ENCODE measurements around the gene ZNF644.
"Not testable (repeated sequence)": the region's sequence is repeated elsewhere in the genome, so short reads cannot be mapped to it uniquely, and the experiment has no call there.

The ZNF644 gene

DNA sequence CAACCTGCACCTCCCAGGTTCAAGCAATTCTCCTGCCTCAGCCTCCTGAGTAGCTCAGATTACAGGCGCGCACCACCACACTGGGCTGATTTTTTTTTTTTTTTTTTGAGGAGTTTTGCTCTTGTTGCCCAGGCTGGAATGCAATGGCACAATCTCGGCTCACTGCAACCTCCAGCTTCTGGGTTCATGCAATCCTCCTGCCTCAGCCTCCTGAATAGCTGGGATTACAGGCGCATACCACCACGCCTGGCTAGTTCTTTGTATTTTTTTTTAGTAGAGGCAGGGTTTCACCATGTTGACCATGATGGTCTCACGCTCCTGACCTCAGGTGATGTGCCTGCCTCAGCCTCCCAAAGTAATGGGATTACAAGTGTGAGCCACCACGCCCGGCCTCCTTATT is 93.6 kb downstream of the ZNF644 start:
- not testable (repeated sequence) for DNase-seq (ENCODE audit: low read depth in 2 of 2, low spot score in 1 of 2)

- not testable (repeated sequence) for DNase-seq (ENCODE audit: low read depth in 2 of 2, low spot score in 1 of 2)
Measured at GRCh38 chr1:90927674-90928073, 94.2 kb downstream of the ZNF644 start.

GRCh38 chr1:90926971-90927370 is 94.9 kb downstream of the ZNF644 start:
- no peak for DNase-seq (ENCODE audit: low read depth in 2 of 2, low spot score in 1 of 2)

- no peak for DNase-seq (ENCODE audit: low read depth in 2 of 2, low spot score in 1 of 2)
Measured at GRCh38 chr1:90925928-90926869, 95.6 kb downstream of the ZNF644 start.

GRCh38 chr1:90924982-90925381 is 96.9 kb downstream of the ZNF644 start:
- DNase-seq (ENCODE audit: low read depth in 2 of 2, low spot score in 1 of 2) = no peak

DNA sequence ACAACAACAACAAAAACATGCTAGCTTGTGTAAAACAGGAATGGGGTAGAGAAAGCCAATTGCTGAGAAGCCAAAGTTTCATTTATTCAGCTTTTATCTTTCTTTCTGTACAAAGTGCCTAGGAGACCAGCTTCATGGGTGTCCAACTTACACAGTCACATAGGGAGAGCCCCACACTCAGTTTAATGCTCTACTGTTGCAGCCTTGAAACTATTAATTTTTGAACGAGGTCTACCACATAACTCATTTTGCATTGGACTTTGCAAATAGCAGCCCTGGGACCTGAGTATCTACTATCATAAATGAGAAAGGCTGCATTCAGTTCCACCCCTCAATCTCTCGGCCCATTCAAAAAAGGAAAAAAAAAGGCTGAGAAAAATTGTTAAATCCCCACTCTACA is 98.8 kb downstream of the ZNF644 start:
- no peak for DNase-seq (ENCODE audit: low read depth in 2 of 2, low spot score in 1 of 2)

- DNase-seq (ENCODE audit: low read depth in 2 of 2, low spot score in 1 of 2) = no peak
Measured at GRCh38 chr1:90922202-90922601, 99.6 kb downstream of the ZNF644 start.

GRCh38 chr1:90919900-90920299 is 101.9 kb downstream of the ZNF644 start:
- no peak for DNase-seq (ENCODE audit: low read depth in 2 of 2, low spot score in 1 of 2)

DNA sequence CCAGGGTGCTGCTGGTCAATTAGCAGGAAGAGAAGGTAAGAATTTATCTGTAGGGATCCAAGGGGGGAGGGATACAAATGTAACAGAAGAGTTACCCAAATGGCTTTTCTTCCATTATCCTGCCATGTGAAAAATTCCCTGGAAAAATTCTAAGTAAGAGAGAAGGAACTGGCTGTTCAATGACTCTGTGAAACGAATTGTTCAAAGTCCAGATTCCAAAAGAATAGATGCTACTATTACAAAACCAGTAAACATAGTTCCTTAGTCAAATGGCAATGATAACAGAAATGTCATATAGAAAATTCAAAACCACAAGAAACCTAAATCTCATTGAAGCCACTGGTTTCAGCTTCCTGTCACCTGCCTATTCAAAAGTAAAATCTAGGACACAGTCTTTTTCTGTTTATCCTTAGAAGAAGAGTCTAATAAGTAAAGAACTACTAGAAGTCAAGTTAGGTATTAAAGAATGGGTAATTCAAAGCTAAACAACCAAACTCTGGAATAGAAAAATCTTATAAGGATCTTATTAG is 102.6 kb downstream of the ZNF644 start:
- DNase-seq (ENCODE audit: low read depth in 2 of 2, low spot score in 1 of 2) = no peak

DNA sequence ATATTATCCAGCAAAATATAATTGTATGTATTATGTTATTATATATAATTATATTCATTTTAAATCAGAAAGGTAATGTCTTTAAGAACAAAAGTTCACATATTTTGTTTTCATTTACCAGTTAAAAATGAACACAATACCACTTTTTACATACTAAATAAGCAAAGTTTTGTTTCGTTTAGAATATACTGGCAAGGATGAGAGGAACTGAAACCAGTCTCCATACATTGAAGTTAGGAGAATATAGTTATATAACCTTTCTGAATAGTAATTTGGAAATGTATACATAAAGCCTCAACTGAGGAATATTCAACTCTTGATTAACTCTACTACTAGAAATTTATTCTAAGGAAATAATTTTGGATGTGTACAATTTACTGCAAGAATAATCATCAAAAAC is 110.5 kb downstream of the ZNF644 start:
- no peak for DNase-seq (ENCODE audit: low read depth in 2 of 2, low spot score in 1 of 2)

- no peak for DNase-seq (ENCODE audit: low read depth in 2 of 2, low spot score in 1 of 2)
Measured at GRCh38 chr1:90902672-90903071, 119.2 kb downstream of the ZNF644 start.

GRCh38 chr1:90899263-90899662 is 122.6 kb downstream of the ZNF644 start:
- DNase-seq (ENCODE audit: low read depth in 2 of 2, low spot score in 1 of 2) = no peak

DNA sequence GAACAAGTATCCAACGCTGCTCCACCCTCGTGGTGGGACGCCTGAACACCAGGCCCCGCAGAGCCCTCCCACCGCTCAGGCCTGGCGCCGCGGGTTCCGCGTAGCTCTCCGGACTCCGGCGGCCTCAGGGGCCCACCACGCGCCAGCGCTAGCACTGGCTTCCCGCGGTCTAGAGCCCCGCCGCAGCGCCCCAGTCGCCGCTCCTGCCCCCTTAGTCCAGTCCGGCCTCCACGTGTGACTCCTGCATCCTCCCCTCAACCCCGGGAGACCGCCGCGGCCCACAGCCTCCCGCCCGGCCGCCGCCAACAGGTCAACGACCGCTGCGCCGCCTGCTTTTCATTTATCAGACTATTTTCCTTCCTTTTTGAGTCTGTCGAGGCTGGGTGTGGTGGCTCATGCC is 128.2 kb downstream of the ZNF644 start:
- DNase-seq (ENCODE audit: low read depth in 2 of 2, low spot score in 1 of 2) = not testable (repeated sequence)

DNA sequence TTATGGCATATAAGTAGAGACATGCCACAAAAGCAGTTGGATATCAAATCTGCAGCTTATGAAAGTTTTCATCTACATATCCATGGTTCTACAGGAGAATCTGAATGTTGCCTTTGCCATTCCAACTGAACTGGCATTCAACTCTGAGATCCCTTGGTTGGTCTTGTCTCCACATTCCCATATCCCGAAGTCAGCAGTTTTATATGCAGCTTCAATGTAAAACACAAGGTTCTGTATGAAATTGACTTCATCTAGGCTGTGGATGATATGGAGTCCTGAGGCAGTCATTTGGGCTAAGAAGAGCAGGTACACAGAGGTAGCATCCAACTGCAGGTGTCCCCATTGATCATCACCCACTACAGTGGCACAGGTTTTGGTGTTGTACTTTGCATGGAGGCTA is 129.0 kb downstream of the ZNF644 start:
- DNase-seq (ENCODE audit: low read depth in 2 of 2, low spot score in 1 of 2) = not testable (repeated sequence)

- not testable (repeated sequence) for DNase-seq (ENCODE audit: low read depth in 2 of 2, low spot score in 1 of 2)
Measured at GRCh38 chr1:90892196-90892595, 129.6 kb downstream of the ZNF644 start.

- DNase-seq (ENCODE audit: low read depth in 2 of 2, low spot score in 1 of 2) = not testable (repeated sequence)
Measured at GRCh38 chr1:90891756-90892155, 130.1 kb downstream of the ZNF644 start.

DNA sequence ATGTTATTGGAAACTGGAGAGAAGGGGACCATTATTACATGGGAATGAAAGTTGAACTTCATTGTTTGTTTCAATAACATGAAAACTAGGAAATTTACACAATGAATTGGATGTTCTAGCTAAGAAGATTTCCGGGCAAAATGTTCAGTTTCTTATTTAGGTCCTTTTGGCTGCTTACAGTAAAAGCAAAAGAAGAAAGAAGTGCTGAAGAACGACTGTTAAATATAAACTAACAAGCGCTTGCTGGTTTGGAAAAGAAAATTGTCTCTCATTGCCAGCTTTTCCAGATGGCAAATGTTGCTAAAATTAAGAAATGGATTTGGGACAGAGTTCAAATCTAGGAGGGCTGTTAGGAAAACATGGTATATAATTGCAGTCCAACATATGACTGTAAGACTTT is 139.6 kb downstream of the ZNF644 start:
- no peak for DNase-seq (ENCODE audit: low read depth in 2 of 2, low spot score in 1 of 2)

DNA sequence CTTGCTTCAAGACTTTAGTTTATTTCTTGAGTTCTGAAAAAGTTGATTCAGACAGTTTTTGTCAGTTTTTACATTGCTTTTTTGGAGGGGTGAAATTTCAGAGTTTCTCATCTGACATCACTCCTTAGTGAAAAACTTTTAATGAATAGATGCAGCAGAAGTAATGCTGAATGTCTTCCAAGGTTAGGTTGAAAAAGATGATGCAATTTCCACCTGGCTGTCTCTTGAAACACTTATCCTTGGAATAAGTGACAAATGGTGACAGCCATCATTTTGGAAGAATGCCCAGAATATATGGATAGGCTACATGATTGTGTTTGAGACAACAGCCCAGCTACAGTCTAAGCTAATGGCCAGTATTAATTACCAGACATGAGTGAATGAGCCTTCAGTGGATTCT is 140.8 kb downstream of the ZNF644 start:
- DNase-seq (ENCODE audit: low read depth in 2 of 2, low spot score in 1 of 2) = no peak

- DNase-seq (ENCODE audit: low read depth in 2 of 2, low spot score in 1 of 2) = no peak
Measured at GRCh38 chr1:90879281-90879680, 142.6 kb downstream of the ZNF644 start.

GRCh38 chr1:90876101-90876500 is 145.7 kb downstream of the ZNF644 start:
- no peak for DNase-seq (ENCODE audit: low read depth in 2 of 2, low spot score in 1 of 2)
